Suprapubic skin (tissue), 4 donors: ENCODE measurements around the gene SLC2A4. TPM values are rescaled to one million over a fixed set of nuclear protein-coding genes. Genes with fewer than 3 reads are reported as not detected.
A peak's percentile ranks its signal among the peaks of the same experiment; 100 is the strongest.
"Not testable (repeated sequence)": the region's sequence is repeated elsewhere in the genome, so short reads cannot be mapped to it uniquely, and the experiment has no call there.

Source experiments
- DNase-seq, 2 donors: peaks; one replicate each; pipeline ENCODE4 v3.0.0-alpha.2; 2019; ENCODE audit warnings: low spot score in 2 of 2
- H3K27ac ChIP-seq: fragments of 200-600 bp; sonication (generic); one replicate; pipeline ENCODE4 v1.5.1; 2019
- H3K27me3 ChIP-seq: fragments of 200-600 bp; sonication (generic); one replicate; pipeline ENCODE4 v1.5.1; 2019
- H3K36me3 ChIP-seq: fragments of 200-600 bp; sonication (generic); one replicate; pipeline ENCODE4 v1.5.1; 2019
- H3K4me1 ChIP-seq: fragments of 200-600 bp; sonication (generic); one replicate; pipeline ENCODE4 v1.5.1; 2019
- H3K4me3 ChIP-seq: fragments of 200-600 bp; sonication (generic); one replicate; pipeline ENCODE4 v1.5.1; 2019; ENCODE audit warnings: mild to moderate bottlenecking
- H3K9me3 ChIP-seq: fragments of 200-600 bp; sonication (generic); one replicate; pipeline ENCODE4 v1.5.1; 2019
- CTCF ChIP-seq, 2 donors: fragments of 200-600 bp in 1 of 2; fragments of 450-650 bp in 1 of 2; sonication (generic) in 1 of 2; IDR thresholded peaks; one replicate each; pipeline ENCODE4 v1.5.1; 2016 to 2019; ENCODE audit warnings: antibody characterized with exemption in 2 of 2, mild to moderate bottlenecking in 1 of 2, moderate library complexity in 1 of 2
- EP300 ChIP-seq: sonication (generic); formaldehyde crosslinking; IDR thresholded peaks from one replicate; pipeline ENCODE4 v1.6.1; 2017; ENCODE audit warnings: antibody characterized with exemption
- POLR2A ChIP-seq, 2 donors: fragments of 450-650 bp; IDR thresholded peaks; one replicate each; pipeline ENCODE4 v1.6.1; 2017; ENCODE audit warnings: antibody characterized with exemption in 2 of 2, mild to moderate bottlenecking in 2 of 2, moderate library complexity in 2 of 2
- POLR2AphosphoS5 ChIP-seq, 3 donors: sonication (generic); formaldehyde crosslinking; IDR thresholded peaks; one replicate each; pipeline ENCODE4 v1.6.1; 2017; ENCODE audit warnings: antibody characterized with exemption in 3 of 3
- WGBS: methylation state at CpG from one replicate; pipeline ENCODE4 v1.1.5; 2018; 5-methylcytosine and 5-hydroxymethylcytosine counted together
- total RNA-seq, 4 donors: library from RNA; depleted of rRNA; stranded (reverse); fragments of >200 nt; gene quantifications; one replicate each; pipeline ENCODE4 v1.1.0, GENCODE V29; 2016

Gene SLC2A4
- total RNA-seq, 4 donors from 2014 or later: 2.4 to 19.4 (median 10.8) TPM

GRCh38 chr17:7334938-7335538 lies 53.5 kb downstream of the SLC2A4 start:
- no peaks in the 10 kb centered on the region for H3K36me3 ChIP-seq
- WGBS: 66% methylated on average over 3 of the region's 3 CpGs
- H3K4me3 ChIP-seq: no peak overlapping the region
- no peaks in the 10 kb centered on the region for H3K9me3 ChIP-seq
- DNase-seq: no peak
- peaks cover 12% of the 10 kb centered on the region for H3K4me1 ChIP-seq
- TF ChIP-seq CTCF (IDR thresholded peaks at IDR 0.05) (no peak), POLR2AphosphoS5 (IDR thresholded peaks at IDR 0.05) (no peak), POLR2A (IDR thresholded peaks at IDR 0.05) (no peak), EP300 (no peak)
- no peak overlapping the region for H3K27ac ChIP-seq
- peaks cover 8% of the 10 kb centered on the region for H3K27me3 ChIP-seq

- not testable (repeated sequence) for H3K4me1 ChIP-seq, H3K27ac ChIP-seq, DNase-seq, H3K4me3 ChIP-seq, H3K36me3 ChIP-seq, H3K9me3 ChIP-seq, H3K27me3 ChIP-seq
- WGBS: 81% methylated on average over 13 of the region's 13 CpGs
These were observed 54.2 kb downstream of the SLC2A4 start for GRCh38 chr17:7335765-7336164.

- 49% methylated on average over 14 of the region's 17 CpGs for WGBS
- TF ChIP-seq POLR2A (IDR thresholded peaks at IDR 0.05): no peak
- TF ChIP-seq CTCF (IDR thresholded peaks at IDR 0.05): no peak
- no peak for TF ChIP-seq POLR2AphosphoS5 (IDR thresholded peaks at IDR 0.05)
- TF ChIP-seq EP300: no peak
- no peaks in the 10 kb centered on the region for H3K9me3 ChIP-seq
- peaks cover 8% of the 10 kb centered on the region for H3K27me3 ChIP-seq
- peaks cover 7% of the 10 kb centered on the region for H3K4me1 ChIP-seq
- DNase-seq: peak in 1 of 2 donors; percentile 76
- no peaks in the 10 kb centered on the region for H3K36me3 ChIP-seq
- no peak within 1 kb of the TSS for H3K27ac ChIP-seq
- H3K4me3 ChIP-seq: peak within 1 kb of the TSS; percentile 29
These were observed 55.0 kb downstream of the SLC2A4 start, which contains the start of gene ACAP1 for GRCh38 chr17:7336240-7337175. ACAP1 (plus strand) TSS chr17:7336529; CDS start chr17:7336735, 206 bp downstream.

GRCh38 chr17:7337600-7337999 lies 56.1 kb downstream of the SLC2A4 start:
- not testable (repeated sequence) for H3K4me1 ChIP-seq, DNase-seq, H3K27me3 ChIP-seq, H3K36me3 ChIP-seq, H3K27ac ChIP-seq, H3K9me3 ChIP-seq
- WGBS: 76% methylated on average over 7 of the region's 7 CpGs
- peak overlapping the region; percentile 29 for H3K4me3 ChIP-seq

Other genes with a start within 250 kb of the SLC2A4 start
- 1 to 10 TPM; 1.5 to 4.9 (median 3.7) TPM for gene SLC16A13, start 245.7 kb upstream of the SLC2A4 start, total RNA-seq
- 10 to 100 TPM in 1 of 4 donors, 1 to 10 TPM in 2, under 1 TPM in 1; 0.26 to 10.8 (median 5.5) TPM for gene SLC16A11, start 237.6 kb upstream of the SLC2A4 start, total RNA-seq
- 1 to 10 TPM; 1.6 to 3.3 (median 1.7) TPM for gene CLEC10A, start 201.5 kb upstream of the SLC2A4 start, total RNA-seq
- 10 to 100 TPM in 1 of 4 donors, 1 to 10 TPM in 3; 3.4 to 11.8 (median 6.8) TPM for gene ASGR2, start 166.9 kb upstream of the SLC2A4 start, total RNA-seq
- 1 to 10 TPM; 1.3 to 2.3 (median 2.0) TPM for gene ASGR1, start 102.3 kb upstream of the SLC2A4 start, total RNA-seq
- 10 to 100 TPM in 1 of 4 donors, 1 to 10 TPM in 3; 2.9 to 12.7 (median 3.2) TPM for gene DLG4, start 61.9 kb upstream of the SLC2A4 start, total RNA-seq
- gene ACADVL, start 61.8 kb upstream of the SLC2A4 start, total RNA-seq: 1,000 to 10,000 TPM in 1 of 4 donors, 100 to 1,000 TPM in 3; 565 to 1,687 (median 703) TPM
- gene DVL2, start 47.2 kb upstream of the SLC2A4 start, total RNA-seq: 10 to 100 TPM; 53.2 to 78.1 (median 55.5) TPM
- gene PHF23, start 42.3 kb upstream of the SLC2A4 start, total RNA-seq: 10 to 100 TPM; 19.0 to 35.0 (median 29.1) TPM
- gene GABARAP, start 39.3 kb upstream of the SLC2A4 start, total RNA-seq: 100 to 1,000 TPM; 446 to 840 (median 533) TPM
- 10 to 100 TPM; 54.7 to 80.6 (median 72.1) TPM for gene CTDNEP1, start 30.0 kb upstream of the SLC2A4 start, total RNA-seq
- 10 to 100 TPM; 13.6 to 29.7 (median 20.3) TPM for gene ELP5, start 29.5 kb upstream of the SLC2A4 start, total RNA-seq
- gene CLDN7, start 19.2 kb upstream of the SLC2A4 start, total RNA-seq: 10 to 100 TPM in 2 of 4 donors, 1 to 10 TPM in 2; 7.7 to 14.5 (median 11.0) TPM
- 1 to 10 TPM; 1.9 to 9.7 (median 4.0) TPM for gene YBX2, start 12.9 kb downstream of the SLC2A4 start, total RNA-seq
- 100 to 1,000 TPM; 172 to 314 (median 239) TPM for gene EIF5A, start 25.9 kb downstream of the SLC2A4 start, total RNA-seq
- 100 to 1,000 TPM in 1 of 4 donors, 10 to 100 TPM in 3; 77.4 to 123 (median 87.0) TPM for gene GPS2, start 33.6 kb downstream of the SLC2A4 start, total RNA-seq
- 10 to 100 TPM; 11.7 to 51.3 (median 20.6) TPM for gene NEURL4, start 47.6 kb downstream of the SLC2A4 start, total RNA-seq
- gene ACAP1, start 54.8 kb downstream of the SLC2A4 start, total RNA-seq: 10 to 100 TPM in 1 of 4 donors, 1 to 10 TPM in 2, under 1 TPM in 1; 0.70 to 12.4 (median 4.5) TPM
- 10 to 100 TPM in 3 of 4 donors, 1 to 10 TPM in 1; 9.1 to 50.1 (median 32.4) TPM for gene KCTD11, start 70.4 kb downstream of the SLC2A4 start, total RNA-seq
- gene TMEM95, start 73.4 kb downstream of the SLC2A4 start, total RNA-seq: under 1 TPM in 1 of 4 donors, not detected in 3; 0.44 TPM
- 10 to 100 TPM; 15.3 to 42.9 (median 20.7) TPM for gene TNK1, start 99.4 kb downstream of the SLC2A4 start, total RNA-seq
- gene PLSCR3, start 112.8 kb downstream of the SLC2A4 start, total RNA-seq: 10 to 100 TPM; 21.6 to 55.3 (median 40.7) TPM
- gene TMEM256, start 122.4 kb downstream of the SLC2A4 start, total RNA-seq: 100 to 1,000 TPM in 2 of 4 donors, 10 to 100 TPM in 2; 53.5 to 128 (median 89.6) TPM
- 10 to 100 TPM in 1 of 4 donors, 1 to 10 TPM in 3; 5.9 to 17.9 (median 8.1) TPM for gene NLGN2, start 126.1 kb downstream of the SLC2A4 start, total RNA-seq
- not detected for gene SPEM1, start 138.6 kb downstream of the SLC2A4 start, total RNA-seq
- not detected for gene SPEM2, start 143.9 kb downstream of the SLC2A4 start, total RNA-seq
- gene SPEM3, start 147.1 kb downstream of the SLC2A4 start, total RNA-seq: not detected
- 10 to 100 TPM; 18.7 to 24.5 (median 19.5) TPM for gene TMEM102, start 153.7 kb downstream of the SLC2A4 start, total RNA-seq
- gene FGF11, start 157.8 kb downstream of the SLC2A4 start, total RNA-seq: 10 to 100 TPM; 10.3 to 28.5 (median 12.5) TPM
- 10 to 100 TPM in 2 of 4 donors, 1 to 10 TPM in 2; 7.3 to 11.3 (median 9.7) TPM for gene CHRNB1, start 163.3 kb downstream of the SLC2A4 start, total RNA-seq
- gene ZBTB4, start 197.9 kb downstream of the SLC2A4 start, total RNA-seq: 10 to 100 TPM; 36.1 to 65.7 (median 45.3) TPM
- gene SLC35G6, start 199.7 kb downstream of the SLC2A4 start, total RNA-seq: not detected
- 100 to 1,000 TPM; 104 to 194 (median 140) TPM for gene POLR2A, start 202.6 kb downstream of the SLC2A4 start, total RNA-seq